Measurements from ENCODE around the gene ARHGEF10L.

ARHGEF10L gene

DNA sequence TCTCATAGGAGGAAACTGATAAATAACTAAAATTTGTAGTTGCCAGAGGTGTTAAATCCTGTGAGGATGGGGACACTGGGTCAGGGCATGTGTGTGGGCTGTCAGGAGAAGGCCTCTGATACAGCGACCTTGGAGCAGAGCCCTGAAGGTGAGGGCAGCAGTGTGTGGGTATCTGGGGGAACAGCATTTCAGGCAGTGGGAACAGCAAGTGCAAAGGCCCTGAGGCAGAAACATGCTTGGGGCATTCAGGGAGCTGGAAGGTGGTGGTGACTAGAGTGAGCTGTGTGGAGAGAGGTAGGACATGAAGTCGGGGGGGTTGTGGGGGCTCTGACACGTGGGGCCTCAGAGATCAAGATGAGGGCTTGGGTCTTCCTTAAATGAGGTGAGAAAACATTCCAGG lies 30.7 kb downstream of the ARHGEF10L start:
- no peak for FAIRE-seq

DNA sequence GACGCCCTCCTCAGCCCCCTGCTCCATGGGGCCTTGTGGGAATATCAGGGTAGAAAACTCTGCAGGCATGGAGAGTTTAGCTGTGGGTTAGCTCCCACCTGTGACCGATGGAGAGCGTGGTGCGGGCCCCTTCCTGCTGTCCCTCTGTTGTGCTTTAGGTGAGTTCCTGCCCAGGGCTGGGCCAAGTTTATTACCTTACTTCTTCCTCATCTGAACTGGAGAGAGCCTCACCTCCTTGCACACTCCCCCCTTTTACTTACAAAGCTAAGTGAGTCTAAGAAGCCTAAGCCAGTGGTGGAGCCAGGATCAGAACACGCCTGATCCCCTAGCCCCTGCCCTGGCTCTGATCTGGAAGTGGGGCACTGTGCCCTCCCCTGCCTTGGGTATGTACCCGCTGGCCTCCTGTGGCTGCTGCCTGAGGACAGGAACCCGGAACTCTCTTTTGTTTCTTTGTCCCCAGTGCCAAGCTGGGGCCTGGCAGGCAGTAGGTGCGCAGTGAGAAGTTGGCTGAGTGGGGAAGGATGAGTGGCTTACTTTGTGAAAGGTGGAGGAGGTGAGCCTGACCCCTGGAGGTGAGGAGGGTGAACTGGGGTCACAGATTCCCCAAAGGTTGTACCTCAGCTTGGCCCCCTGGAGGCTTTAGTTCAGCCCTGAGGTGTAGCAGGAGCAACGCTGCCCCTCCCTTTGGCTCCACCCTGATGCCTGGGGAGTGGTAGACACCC lies 32.9 kb downstream of the ARHGEF10L start:
- FAIRE-seq: no peak

DNA sequence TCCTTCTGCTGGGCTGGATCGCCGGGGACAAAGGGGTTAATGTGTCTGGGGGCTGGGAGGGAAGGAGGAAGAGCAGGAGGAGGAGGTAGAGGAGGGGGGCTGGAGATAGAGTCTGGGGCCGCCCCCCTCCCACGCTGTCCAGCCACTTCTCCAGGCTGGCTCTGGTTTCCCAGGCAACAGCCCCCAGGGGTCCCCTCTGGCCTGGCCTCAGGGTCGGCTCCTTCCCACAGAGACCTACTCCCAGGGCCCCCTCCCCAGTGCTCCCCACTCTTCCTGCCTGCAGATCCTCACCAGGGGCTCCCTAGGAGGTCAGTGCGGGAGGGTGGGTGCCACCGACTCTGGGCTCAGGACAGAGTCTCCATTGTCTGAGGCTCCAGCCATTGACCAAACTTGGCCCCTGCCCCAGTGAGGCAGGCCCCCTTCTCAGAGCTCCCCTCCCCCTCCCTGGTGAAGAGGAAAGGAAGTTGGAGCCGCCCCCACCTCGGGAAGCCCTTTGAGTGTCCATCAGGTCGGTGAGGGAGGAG lies 34.1 kb downstream of the ARHGEF10L start:
- no peak for FAIRE-seq

DNA sequence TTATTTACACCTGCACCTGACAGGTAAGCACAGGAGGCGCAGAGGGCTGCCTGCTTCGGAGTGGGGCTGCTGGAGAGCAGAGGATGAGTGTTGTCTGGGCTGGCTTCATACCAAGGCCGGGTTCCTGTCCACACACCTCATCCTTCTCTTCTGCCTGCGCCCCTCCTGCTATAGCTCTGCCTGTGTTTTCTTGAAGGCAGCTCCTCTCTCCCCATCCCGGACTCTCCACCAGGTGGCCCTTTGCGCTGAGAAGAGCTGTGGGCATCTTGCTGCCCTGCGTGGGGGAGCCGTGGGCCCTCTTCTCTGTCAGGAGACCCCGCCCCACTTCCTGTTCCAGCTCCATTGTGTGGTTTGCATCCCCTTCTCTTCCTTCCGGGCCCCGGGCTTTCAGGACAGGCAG lies 35.0 kb downstream of the ARHGEF10L start:
- FAIRE-seq: no peak

DNA sequence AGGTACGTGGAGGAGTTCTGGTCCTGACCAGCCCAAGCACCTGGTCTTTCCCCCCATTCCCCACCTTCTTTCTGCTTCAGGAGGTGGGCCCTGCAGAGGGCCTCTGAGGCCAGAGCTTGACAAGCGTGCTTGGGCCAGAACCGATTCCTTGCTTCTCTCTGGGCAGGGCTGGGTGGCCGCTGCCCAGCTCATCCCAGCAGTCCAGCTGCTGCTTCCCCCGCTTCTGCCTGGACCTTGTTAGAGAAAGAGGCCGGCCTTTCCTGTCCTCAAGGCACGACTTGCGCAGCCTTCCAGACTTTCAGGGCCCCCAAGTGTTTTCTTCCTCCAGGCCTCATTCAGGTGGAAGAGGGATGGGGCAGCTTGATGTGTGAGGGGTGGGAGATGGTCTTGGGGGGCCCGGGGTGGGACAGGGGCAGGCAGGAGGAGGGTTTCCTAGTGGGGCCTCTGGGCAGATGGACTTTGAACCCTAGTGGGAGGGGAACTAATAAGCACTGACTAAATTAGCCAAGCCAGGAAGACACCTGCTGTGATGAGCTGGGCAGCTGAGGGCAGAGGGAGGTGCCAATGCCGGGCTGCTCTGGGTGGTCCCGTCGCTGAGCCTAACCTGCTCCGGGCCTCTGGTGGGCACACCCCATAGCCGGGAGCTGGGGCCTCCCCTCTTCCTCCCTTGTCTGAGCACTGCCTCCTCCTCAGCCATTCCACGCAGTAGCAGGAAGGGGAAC lies 36.5 kb downstream of the ARHGEF10L start:
- FAIRE-seq: no peak

DNA sequence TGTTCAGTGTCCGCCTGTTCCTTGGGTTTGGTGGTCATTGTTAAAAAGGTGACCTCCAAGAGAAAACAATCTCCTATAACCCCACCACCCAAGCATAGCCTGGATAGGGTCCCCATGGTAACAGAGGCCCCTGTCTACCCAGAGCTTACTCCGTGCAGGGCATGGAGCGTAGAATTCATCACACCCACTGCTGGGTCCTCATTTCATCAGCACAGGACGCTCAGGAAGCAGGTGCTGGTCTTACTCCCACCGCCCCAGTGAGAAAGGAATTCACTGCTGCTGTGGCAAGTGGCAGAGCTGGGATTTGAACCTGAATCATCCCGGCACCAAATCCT lies 37.0 kb downstream of the ARHGEF10L start:
- FAIRE-seq: no peak

DNA sequence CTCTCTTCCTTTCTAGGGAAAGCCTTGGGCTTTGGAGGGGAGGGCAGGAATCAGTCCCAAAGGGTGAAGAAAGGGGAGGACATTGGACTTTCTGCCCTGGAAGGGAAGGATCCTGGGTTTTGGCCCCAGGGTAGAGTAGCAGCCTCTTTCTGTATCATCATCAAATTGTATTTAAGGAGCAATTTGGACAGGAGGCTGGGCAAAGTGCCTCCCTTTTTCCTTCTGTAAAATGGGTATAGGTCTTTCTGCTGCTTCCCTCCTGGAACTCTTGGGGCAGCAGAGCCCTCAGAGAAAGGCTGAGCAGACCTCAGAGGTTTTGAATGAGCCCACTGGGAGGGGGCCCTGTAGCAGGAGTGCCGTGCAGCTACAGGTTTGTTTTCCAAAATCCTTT lies 38.4 kb downstream of the ARHGEF10L start:
- FAIRE-seq: no peak

DNA sequence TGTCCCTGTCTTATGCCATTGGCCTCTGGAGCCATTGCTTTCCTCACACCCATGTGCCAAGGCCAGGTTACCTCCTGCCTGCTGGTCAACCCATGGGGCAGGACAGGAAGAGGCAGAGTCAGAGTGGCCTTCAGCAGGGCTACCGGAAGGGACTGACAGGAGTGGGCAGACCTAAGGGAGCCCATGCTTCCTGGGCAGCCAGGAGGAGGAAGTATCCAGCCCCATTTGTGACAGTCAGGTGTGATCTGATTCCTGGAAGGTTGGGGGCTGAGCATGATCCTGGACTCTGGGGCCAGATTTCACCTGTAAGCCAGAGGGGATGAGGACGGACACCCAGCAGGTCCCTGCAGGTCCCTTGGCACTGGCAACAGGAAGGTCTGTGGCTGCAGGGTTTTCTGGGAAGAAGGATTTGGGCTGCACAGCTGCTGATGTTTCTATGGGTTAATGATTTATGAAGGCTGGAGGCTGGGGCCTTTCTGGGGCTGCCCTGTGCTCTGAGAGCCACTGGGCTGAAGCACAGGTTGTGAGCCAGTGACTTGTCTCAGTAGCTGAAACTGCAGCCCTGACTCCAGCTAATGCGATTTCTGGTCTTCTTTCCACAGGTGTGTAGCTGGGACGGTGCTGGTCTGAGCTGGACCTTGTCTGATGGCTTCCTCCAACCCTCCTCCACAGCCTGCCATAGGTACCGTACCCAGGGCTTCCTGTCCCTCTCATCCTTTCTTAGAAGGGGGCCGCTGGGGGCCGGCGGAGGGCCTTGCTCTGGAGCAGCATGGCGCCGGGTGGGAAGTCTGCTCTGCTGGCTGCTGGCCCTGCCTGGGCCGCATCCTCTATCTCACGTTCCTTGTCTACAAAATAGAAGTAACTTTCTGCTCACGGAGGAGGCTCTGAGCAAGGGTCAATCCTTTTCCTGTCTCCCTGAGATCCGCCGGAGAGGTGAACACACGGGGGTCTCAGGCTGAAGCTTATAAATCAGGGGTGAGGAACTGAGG lies 40.7 kb downstream of the ARHGEF10L start:
- no peak for FAIRE-seq

DNA sequence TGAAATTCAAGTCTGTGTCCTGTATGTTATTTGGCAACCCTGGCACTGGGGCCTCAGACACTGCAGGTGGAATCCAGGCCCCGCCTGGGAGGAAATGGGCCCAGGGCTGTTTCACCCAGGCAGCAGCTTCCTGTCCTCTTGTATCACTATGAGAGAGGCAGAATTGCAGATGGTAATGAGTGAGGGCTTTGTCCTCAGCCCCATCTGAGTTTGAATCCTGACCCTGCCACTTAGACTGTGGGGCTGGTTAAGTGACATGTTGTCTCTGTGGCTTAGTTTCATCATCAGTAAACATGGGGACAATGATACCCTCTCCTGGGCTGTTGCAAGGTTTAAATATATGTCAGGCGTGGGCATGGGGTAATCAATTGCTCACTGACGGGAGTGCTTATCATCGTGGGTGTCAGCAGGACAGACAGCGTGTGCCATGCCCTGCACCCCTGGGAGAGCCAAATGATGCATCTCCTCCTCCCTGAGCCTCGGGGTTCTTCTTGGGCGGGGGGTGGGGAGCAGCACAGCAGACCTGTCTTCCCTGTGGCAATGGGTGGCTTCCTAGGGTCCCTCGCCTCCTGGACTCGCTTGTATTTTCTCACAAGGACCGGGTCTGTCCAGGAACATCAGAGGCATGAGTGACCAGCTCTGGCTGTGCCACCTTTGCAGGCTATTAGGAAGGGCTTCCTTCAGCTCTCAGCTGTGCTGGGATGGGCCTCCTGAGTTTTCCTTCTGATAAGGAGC lies 42.1 kb downstream of the ARHGEF10L start:
- FAIRE-seq: no peak

DNA sequence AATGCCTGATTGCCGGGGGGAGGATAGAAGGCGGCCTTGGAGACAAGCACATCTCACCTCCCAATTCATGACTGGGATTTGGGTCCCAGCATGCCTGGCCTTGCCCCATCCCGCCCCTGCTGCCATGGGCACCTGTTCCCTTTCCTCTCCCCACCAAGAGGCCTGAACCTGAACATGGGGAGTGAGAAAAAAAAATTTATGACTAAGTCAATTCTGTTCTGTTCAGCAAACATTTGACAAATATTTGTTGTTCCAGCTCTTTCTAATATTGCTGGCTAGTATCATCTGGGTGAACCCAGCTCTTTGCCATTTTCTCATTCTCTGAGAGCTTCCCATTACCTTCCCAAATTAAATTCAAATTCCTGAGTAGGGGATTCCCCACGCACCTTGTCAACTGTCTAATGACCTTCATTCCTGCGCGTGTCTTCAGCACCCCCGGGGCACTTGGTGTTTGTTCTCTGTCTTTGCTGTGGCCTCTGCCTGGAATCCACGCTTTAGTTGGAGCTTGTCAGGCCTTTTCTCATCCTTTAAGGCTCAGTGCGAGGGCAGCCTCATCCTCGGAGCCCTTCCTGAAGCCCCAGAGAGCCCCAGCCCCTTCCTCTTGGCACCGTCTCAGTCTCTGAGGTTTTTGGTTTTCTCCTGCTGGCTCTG lies 42.8 kb downstream of the ARHGEF10L start:
- FAIRE-seq: no peak

DNA sequence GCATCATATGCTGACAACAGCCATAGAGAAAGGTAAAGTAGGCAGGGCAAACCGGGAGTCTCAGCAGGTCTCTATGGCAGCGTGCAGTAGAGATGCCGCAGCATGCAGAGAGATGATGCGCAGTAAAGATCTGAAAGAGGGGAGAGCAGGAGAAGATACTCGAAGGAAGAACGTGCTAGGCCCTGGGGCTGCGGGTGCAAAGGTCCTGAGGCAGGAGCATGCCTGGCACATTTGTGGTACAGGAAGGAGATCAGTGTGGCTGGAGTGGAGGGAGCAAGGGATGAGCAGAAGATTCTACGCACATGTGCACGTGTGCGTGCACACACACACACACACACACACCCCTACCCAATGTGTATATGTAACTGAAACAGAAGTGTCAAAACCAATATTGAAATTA lies 45.0 kb downstream of the ARHGEF10L start:
- no peak for FAIRE-seq

DNA sequence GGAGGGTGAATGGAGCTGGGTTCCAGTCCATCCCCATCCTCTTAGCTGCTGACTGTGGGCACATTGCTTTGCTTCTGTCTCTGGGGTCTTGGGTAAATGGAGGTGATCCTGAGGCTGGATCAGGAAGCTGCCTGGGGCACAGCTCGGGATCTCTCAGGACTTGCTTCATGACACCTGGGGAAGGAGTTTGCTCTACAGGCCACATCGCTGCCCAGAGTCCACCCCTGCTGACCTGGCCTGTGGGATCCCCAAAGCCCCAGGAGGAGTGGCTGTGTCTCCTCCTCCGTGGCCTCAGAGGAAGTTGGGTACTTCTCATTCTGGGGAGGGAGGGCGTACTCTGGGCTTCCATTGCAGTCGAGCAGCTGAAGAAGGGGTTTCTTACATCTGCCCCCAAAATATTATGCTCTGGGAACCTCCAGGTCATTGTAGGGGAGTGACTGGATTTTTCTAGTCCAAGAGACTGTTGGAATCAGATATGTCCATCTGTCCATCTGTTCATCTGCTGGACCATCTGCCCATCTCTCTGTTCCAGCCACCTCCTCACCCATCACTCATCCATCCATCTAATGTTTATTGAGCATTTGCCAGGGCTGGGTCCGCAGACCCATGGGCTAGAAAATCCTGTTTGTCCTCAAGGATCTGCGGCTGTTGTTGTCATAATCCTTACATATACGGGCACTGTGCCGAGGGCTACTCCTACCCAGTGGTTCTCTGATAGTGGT lies 45.9 kb downstream of the ARHGEF10L start:
- no peak for FAIRE-seq

DNA sequence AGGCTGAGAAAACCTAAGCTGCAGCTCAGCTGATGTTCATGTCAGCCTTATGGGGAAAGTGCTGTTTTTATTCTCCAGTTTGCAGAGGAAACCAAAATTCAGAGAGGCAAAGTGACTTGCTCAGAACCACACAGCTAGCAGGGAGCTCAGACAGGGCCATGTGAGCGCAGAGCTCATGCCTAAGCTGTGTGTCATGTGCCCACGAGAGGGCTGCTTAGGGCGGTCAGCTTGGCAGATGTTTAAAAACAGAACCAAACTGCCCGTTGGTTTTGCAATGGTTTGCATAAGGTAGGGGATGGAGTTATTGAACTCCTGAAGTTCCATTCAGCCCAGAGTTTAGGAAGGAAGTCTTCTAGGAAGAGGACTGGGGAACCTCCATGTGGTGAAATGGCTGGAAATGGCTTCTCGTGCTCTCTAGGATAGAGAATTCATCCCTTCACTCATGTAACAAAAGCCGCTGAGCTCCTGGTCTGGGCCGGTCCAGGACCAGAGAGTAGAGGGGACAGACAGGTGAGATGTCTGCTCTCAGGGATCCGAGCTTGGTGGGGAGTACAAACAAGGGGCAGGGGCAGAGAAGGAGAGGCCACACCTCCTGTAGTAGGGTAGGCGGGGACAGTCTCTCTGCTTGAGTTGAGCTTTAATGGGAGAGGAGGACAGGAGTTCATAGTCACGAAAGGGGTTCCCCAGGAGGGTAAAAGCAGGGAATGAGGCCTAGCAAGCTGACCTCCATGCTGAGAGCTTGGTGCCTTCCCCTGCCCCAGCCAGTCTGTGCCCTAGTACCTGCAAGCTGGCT lies 46.9 kb downstream of the ARHGEF10L start:
- no peak for FAIRE-seq

DNA sequence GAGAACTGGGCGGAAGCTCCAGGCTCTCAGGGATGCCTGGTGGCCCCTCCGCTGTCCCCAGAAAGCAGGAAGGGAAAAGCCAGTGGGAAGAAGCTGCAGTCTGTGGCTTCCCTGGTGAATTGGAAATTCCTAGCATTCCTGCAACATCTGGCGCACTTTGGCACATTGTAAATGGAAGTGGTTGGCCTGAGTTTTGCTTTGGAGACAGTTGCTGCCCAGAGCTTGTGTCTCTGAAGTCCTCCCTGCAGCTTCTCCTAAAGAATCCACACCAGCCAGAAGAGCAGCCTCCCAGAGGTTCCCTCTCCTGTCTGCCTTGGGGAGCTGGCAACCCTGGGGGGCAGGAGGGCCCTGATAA lies 48.2 kb downstream of the ARHGEF10L start:
- no peak for FAIRE-seq

DNA sequence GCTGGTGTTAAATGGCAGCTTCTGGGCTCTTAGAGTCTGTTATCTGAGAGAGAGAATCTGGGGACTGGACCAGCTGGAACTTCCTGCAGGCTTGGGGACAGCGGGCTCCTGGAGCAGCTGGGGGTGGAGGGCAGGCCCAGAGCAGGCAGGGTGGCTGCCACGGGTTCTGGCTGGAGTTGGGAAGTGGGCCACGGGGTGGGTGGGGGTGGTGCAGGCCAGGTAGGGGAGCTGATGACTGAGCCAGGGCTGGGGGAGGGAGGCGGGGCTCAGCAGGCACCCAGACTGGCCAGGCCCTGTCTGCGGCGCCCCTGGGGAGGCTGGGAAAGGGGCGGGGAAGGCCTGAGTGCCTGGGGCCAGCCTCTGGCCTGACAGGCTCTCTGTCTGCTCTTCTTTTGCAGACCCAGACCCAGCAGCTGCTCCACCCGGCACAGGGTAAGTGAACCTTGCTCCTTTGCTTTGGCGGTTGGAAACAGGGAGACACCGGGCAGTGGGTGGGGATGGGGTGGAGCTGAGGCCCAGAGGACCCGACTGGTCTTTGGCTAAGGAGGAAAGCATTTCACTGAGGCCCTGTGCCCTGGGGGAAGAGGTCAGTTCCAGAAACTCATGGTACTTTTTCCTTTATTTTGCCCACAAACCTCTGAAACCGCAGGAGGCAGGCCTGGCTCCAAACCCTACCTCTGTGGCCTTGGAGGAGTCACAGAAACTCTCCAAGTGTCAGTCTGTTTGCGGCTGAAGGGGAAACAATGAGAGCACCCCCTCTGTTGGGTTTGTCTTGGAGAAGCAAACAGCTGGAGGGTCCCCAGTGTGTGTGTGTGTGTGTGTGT lies 48.8 kb downstream of the ARHGEF10L start:
- no peak for FAIRE-seq

DNA sequence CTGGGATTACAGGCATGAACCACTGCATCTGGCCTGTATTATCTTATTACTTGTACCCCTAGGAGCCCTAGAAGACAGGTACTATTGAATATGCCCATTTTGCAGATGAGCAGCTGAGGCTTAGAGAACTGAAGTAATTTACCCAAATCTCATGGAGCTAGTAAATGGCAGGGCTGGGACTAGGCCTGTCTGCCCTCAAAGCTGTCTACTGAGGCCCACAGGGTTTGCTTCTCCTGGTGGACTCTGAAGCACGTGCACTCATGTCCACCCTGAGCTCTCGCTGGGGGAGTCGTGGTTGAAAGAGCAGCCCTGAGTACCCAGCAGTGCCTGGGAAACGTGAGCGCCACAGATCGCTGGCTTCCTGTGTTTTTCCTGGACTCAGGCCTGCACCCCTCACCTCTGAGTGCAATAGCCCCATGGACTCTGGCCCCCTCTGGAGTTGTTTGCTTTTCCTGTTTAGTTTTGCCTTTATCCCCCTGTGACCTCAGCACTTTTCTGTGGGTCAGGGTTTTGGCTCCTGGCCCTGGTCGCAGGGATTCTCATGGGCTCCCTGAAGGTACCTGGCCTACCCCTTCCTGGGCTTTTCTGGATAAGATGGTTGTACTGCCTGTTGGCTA lies 52.4 kb downstream of the ARHGEF10L start:
- FAIRE-seq: no peak

DNA sequence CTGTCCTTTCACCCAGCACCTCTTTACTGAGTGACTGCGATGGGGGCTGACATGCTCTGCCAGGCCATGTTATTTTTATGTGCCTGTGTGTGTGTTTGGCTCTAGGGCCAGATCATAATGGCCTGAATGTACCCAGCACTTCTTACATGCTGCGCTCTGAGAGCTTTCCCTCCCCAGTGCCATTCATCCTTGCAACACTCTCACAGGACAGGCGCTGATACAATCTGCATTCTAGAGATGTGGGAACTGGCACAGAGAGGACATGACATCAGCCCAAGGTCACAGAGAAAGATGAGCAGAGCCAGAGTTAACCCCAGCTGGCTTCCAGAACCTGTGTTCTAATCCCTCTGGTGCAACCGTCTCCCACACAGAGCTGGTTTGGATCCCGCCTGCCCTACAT lies 54.5 kb downstream of the ARHGEF10L start:
- FAIRE-seq: no peak

DNA sequence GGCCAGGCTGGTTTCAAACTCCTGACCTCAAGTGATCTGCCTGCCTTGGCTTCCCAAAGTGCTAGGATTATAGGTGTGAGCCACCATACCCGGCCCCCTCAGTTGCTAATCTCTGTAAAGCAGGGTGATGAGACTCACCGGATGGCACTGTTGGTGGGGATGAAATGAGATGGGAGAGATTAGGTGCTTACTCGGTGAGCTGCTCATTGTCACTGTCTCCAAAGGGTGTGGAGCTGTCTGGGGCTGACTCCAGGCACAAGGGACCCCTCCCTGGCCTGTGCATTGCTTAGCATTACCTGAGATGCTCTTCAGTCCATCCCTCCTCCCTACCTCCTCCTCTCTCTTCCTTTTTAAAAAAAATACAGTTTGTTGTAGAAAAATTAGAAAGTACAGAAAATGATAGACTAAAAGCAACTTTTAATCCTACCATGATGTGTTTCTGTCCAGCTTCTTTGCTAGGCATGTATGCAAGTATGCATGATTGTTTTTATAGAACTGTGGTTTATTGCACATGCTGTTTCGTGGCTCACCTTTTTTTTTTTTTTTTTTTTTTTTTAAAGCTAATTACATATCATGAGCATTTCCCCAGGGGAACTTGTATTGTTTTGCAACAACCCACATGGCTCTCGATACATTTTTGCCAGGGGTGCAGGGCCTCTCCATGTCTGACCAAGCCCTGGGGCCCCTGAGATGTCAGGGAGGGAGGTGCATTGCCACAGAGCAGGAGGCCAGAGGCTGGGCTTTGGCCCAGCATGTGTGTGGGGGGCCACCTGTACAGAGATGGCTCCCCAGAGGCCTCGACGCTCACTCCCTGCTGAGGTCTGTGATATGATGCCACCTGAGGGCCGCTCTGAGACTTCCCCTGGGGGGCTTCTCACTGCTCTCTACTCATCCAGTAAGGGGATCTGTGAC lies 55.4 kb downstream of the ARHGEF10L start:
- no peak for FAIRE-seq
